Activated T-helper 1 cell treated with anti-CD3 and anti-CD28 coated beads, Interleukin-12 subunit alpha, Interleukin-12 subunit beta, Interleukin-2, Interleukin-4 antibody, amounts not matched to agents 30 ng/mL and 10 ng/mL and 1 ng/mL, durations not matched to agents 14 hours and 24 hours and 36 hours (primary cell): Measurements from ENCODE around the gene MRPS21. TPM values are rescaled to one million over a fixed set of nuclear protein-coding genes. Genes with fewer than 3 reads are reported as not detected.

ENCODE experiments used
- DNase-seq: peaks from one replicate; pipeline ENCODE4 v3.0.0; 2021; ENCODE audit warnings: low spot score
- H3K27ac Mint-ChIP-seq: one replicate; pipeline ENCODE4 v1.8.0; 2021; ENCODE audit warnings: mild to moderate bottlenecking, mixed read lengths
- H3K27me3 Mint-ChIP-seq: one replicate; pipeline ENCODE4 v1.8.0; 2022; ENCODE audit warnings: mild to moderate bottlenecking, moderate library complexity, mixed read lengths; ENCODE audit not compliant: insufficient read depth
- H3K36me3 Mint-ChIP-seq: one replicate; pipeline ENCODE4 v1.8.0; 2021; ENCODE audit warnings: low read depth, mixed read lengths
- H3K4me1 Mint-ChIP-seq: one replicate; pipeline ENCODE4 v1.8.0; 2021; ENCODE audit warnings: low read depth, mixed read lengths
- H3K4me3 Mint-ChIP-seq: one replicate; pipeline ENCODE4 v1.8.0; 2021; ENCODE audit warnings: mild to moderate bottlenecking, moderate library complexity, mixed read lengths
- H3K9me3 Mint-ChIP-seq: one replicate; pipeline ENCODE4 v1.8.0; 2021; ENCODE audit warnings: mixed read lengths
- intact Hi-C: fragments of 100-400 bp; cut with micrococcal nuclease; formaldehyde crosslinking; loops from one replicate; pipeline ENCODE4 v1.15.1; 2024
- total RNA-seq: library from RNA; stranded (reverse); gene quantifications from 2 replicates; pipeline ENCODE4 v1.2.3, GENCODE V29; 2022

Gene MRPS21
- total RNA-seq, 1 donor from 2014 or later: 85.2 TPM

- Mint-ChIP-seq H3K27me3 (peaks cover 3% of the 10 kb centered on the region), H3K36me3 (peaks cover 31% of the 10 kb centered on the region), H3K9me3 (no peaks in the 10 kb centered on the region), H3K4me1 (peaks cover 30% of the 10 kb centered on the region), H3K27ac (peak overlapping the region; percentile 85), H3K4me3 (peak overlapping the region; percentile 93)
- intact Hi-C loops: loop anchor here (2.0 kb wide), 3 partner anchors 55 to 741 kb away; partner anchors contain the start of genes PRUNE1 and SF3B4
- DNase-seq: no peak
These were observed 25.8 kb upstream of the MRPS21 start for GRCh38 chr1:150267896-150268295.

- Mint-ChIP-seq H3K27ac (peak overlapping the region; percentile 85), H3K36me3 (peaks cover 31% of the 10 kb centered on the region), H3K27me3 (peaks cover 3% of the 10 kb centered on the region), H3K4me1 (peaks cover 30% of the 10 kb centered on the region), H3K4me3 (peak overlapping the region; percentile 93), H3K9me3 (no peaks in the 10 kb centered on the region)
- intact Hi-C loops: loop anchor here (2.0 kb wide), 3 partner anchors 56 to 740 kb away; partner anchors contain the start of genes PRUNE1 and SF3B4
- DNase-seq: peak; percentile 40
These were observed 25.3 kb upstream of the MRPS21 start for GRCh38 chr1:150268340-150268704.

DNA sequence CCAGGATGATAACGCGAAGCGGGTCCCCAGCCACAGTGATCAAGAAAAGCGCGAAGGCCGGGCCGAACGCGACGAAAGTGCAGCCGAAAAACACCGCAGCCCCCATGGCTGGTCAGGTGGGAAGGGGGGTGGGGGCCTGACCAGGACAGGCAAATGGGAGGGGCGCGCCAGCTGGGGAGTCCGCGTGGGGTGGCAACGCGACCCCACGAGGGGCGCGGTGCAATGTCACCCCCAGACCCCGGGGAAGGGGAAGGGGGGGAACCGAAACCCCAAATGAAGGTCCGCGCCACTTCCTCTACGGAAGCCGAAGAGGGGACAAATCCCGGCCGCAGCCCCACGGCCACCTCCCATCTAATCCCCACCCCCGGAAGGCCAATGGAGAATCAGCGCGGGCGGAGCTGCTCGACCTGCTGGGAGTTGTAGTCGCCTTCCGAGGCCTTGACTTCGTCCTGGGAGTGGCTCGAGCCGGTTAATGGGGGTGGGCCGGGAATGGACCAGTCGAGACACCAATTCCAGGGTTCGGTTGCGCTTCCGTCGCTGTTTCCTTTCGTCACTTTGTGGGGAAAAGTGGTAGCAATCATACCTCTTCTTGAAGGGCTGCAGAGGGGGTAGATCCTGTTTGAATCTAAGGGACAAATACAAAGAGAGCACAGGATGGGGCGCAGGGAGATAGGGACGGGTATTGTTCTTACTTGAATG is 24.8 kb upstream of the MRPS21 start, which contains the start of gene APH1A:
Gene APH1A (minus strand): TSS at position 312 of the 699 bp plus-strand sequence. CDS start 206 bp downstream, at position 106.
- H3K27ac Mint-ChIP-seq: peak within 1 kb of the TSS; percentile 85
- intact Hi-C loops: loop anchor here (1.0 to 2.0 kb wide), 9 partner anchors 13 to 740 kb away; partner anchors contain the start of genes ANP32E, CIART, MRPS21 and PRPF3

DNA sequence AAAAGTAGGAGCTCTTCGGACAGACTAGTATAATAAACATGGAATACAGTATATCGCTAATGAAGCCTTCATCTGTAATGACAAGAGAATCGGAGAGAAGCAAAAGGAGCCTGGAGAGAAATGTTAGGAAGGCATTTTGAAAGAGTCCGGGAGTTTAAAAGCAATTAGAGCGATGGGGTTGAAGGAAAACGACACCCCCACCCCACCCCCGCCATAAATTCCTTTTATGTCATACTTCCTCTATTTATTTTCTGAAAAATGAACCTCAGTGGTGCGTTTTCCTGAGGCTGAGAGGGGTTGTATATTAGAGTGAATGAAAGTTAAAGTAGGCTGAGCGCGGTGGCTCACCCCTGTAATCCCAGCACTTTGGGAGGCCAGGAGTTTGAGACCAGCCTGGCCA is 24.2 kb upstream of the MRPS21 start:
- intact Hi-C loops: loop anchor here (1.0 to 2.0 kb wide), 9 partner anchors 13 to 739 kb away; partner anchors contain the start of genes ANP32E, CIART, MRPS21 and PRPF3
- Mint-ChIP-seq H3K9me3 (no peaks in the 10 kb centered on the region), H3K27me3 (peaks cover 3% of the 10 kb centered on the region), H3K36me3 (peaks cover 31% of the 10 kb centered on the region), H3K27ac (peak overlapping the region; percentile 85), H3K4me1 (peaks cover 30% of the 10 kb centered on the region), H3K4me3 (peak overlapping the region; percentile 93)
- DNase-seq: no peak

More for the DNA sequence above, 24.8 kb upstream of the MRPS21 start, which contains the start of gene APH1A:
- peaks cover 31% of the 10 kb centered on the region for H3K36me3 Mint-ChIP-seq
- peaks cover 30% of the 10 kb centered on the region for H3K4me1 Mint-ChIP-seq
- peak within 1 kb of the TSS; percentile 93 for H3K4me3 Mint-ChIP-seq
- H3K9me3 Mint-ChIP-seq: no peaks in the 10 kb centered on the region
- peaks cover 3% of the 10 kb centered on the region for H3K27me3 Mint-ChIP-seq
- peak; percentile 94 for DNase-seq

DNA sequence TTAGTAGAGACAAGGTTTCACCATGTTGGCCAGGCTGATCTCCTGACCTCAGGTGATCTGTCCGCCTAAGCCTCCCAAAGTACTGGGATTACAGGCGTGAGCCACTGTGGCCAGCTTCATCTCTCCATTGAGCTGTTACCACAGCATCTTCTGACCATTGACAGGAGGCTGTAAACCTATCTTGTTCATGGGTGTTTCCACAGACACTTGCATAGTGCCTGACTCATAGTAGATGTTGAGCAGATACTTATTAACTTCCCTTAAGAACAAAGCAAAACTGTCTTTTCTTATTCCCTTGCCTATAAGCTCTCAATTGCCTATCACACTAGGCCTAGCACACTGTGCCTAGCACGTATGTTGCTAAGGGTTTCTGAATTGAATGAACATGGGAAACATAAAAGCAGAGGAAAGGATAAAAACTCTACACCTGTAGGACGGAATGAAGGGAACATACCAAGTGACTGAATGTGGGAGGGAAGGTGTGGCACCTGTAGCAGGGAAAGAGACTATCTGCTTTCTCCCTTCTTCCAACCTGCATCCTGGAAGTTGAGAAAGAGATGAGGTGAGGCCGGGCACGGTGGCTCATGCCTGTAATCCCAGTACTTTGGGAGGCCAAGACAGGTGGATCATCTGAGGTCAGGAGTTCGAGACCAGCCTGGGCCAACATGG is 22.2 kb upstream of the MRPS21 start:
- Mint-ChIP-seq H3K4me1 (peaks cover 30% of the 10 kb centered on the region), H3K36me3 (peaks cover 20% of the 10 kb centered on the region), H3K4me3 (peak overlapping the region; percentile 32), H3K9me3 (no peaks in the 10 kb centered on the region), H3K27me3 (peaks cover 3% of the 10 kb centered on the region), H3K27ac (no peak overlapping the region)
- no peak for DNase-seq
- intact Hi-C loops: no loop called here

DNA sequence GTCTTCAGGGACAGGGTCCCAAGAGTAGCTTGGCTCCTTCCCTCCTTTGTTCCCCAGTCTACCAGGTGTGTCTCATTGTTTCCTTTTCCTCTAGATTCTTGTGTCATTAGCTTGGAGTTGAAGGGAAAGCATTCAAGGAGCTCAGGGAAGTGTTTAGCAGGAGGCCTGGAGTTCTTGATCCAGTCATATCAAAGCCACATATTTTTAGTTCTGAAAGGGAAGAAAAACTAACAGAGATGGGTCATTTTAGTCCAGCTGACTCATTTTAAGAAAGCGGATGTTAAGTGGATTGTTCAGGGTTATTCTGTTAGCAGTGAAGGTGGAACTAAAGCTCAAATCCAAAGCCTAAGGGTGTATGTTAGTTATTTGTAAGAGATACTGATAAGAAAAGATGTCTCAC is 20.4 kb upstream of the MRPS21 start:
- intact Hi-C loops: no loop called here
- Mint-ChIP-seq H3K9me3 (no peaks in the 10 kb centered on the region), H3K27me3 (peaks cover 3% of the 10 kb centered on the region), H3K27ac (no peak overlapping the region), H3K36me3 (peaks cover 6% of the 10 kb centered on the region), H3K4me1 (peaks cover 15% of the 10 kb centered on the region), H3K4me3 (no peak overlapping the region)
- DNase-seq: no peak

DNA sequence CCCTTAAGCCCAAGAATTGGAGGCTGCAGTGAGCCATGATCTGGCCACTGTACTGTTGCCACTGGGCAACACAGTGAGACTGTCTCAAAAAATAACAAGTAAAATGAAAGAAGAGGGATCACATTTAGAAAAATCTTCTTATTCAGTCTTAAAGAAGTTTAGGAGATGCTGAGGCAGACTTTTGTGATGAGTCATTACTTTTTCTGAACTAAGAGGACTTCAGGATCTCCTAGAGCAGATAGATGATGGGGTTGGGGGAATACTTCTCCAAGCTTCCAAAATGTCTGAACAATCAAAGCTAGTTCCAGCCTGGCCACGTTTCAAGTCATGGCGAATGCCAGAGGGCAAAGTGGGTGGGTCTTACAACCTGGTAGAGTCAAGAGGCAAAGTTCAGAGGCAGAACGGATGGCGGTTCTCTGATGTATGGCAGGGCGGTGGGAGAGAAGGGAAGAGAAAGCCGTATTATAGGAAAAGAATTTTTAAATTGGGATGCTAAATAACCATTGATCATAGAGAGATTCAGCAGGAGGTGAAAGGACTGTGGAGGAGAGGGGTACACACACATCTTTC is 13.4 kb upstream of the MRPS21 start:
- Mint-ChIP-seq H3K27ac (no peak overlapping the region), H3K9me3 (no peaks in the 10 kb centered on the region), H3K4me3 (peak overlapping the region; percentile 66), H3K27me3 (peaks cover 4% of the 10 kb centered on the region), H3K36me3 (peaks cover 2% of the 10 kb centered on the region), H3K4me1 (peaks cover 38% of the 10 kb centered on the region)
- intact Hi-C loops: loop anchor here (5.0 kb wide), 1 partner anchor 42 kb away; the partner anchor contains the start of gene PRPF3
- DNase-seq: no peak

DNA sequence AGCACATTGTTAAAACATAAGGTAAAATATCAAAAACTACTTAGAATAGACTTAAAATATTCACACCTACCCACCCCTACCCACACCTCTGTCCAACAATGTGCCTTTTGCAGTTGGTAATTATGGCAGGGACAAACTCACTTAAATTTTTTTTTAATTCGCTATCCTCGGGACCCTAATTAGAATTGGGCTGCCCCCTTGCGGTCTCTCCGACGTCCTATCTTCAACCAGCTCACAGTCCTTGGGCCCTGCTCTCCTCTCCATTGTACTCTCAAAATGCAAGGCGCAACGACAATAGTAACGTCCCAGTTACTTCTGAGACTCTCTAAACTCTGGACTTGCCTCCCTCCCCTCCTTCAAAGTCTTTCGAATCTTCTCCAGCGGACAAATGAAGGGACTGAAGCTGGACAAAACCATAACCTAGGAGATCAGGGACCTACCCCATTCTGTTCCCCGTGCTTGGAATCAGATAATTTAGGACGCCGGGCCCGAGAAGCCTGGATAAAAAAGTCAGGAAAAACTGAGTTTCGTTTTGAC is 12.4 kb upstream of the MRPS21 start:
- Mint-ChIP-seq H3K4me3 (peak overlapping the region; percentile 87), H3K9me3 (no peaks in the 10 kb centered on the region), H3K27me3 (peaks cover 4% of the 10 kb centered on the region), H3K4me1 (peaks cover 38% of the 10 kb centered on the region), H3K27ac (peak overlapping the region; percentile 80), H3K36me3 (peaks cover 2% of the 10 kb centered on the region)
- DNase-seq: peak; percentile 29
- intact Hi-C loops: loop anchor here (1.0 to 5.0 kb wide), 2 partner anchors 26 to 41 kb away; partner anchors contain the start of gene PRPF3

GRCh38 chr1:150281758-150282557 is 11.7 kb upstream of the MRPS21 start, which contains the start of gene CIART:
TSS of gene CIART (plus strand) at chr1:150282554. CDS start at chr1:150283268, 714 bp downstream.
- no peaks in the 10 kb centered on the region for H3K9me3 Mint-ChIP-seq
- peak within 1 kb of the TSS; percentile 80 for H3K27ac Mint-ChIP-seq
- peaks cover 38% of the 10 kb centered on the region for H3K4me1 Mint-ChIP-seq
- H3K36me3 Mint-ChIP-seq: peaks cover 2% of the 10 kb centered on the region
- peaks cover 4% of the 10 kb centered on the region for H3K27me3 Mint-ChIP-seq
- peak; percentile 69 for DNase-seq
- intact Hi-C loops: loop anchor here (1.0 to 5.0 kb wide), 5 partner anchors 11 to 46 kb away; partner anchors contain the start of genes ANP32E, APH1A, MRPS21 and PRPF3
- peak within 1 kb of the TSS; percentile 87 for H3K4me3 Mint-ChIP-seq

DNA sequence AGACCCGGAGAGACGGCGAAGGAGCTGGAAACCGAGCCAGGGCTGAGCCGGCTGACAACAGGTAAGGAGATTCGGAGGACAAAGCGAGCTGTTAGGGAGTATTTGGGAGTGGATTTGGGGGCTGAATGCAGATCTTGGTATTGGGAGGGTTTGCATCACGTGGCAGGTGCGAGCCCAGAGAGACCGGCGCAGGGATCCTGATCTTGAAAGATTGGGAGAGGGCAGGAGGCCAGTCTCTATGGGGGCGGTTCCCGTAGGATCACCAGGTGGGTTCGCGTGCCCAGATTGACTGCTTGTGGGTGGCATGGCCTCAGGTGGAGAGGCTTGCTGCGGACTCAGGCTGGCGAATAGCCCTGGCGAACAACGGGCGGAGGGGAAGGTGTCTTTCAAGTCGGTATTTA is 11.1 kb upstream of the MRPS21 start:
- H3K4me1 Mint-ChIP-seq: peaks cover 38% of the 10 kb centered on the region
- peak overlapping the region; percentile 87 for H3K4me3 Mint-ChIP-seq
- peaks cover 4% of the 10 kb centered on the region for H3K27me3 Mint-ChIP-seq
- no peak for DNase-seq
- no peaks in the 10 kb centered on the region for H3K9me3 Mint-ChIP-seq
- intact Hi-C loops: loop anchor here (1.0 to 5.0 kb wide), 4 partner anchors 11 to 46 kb away; partner anchors contain the start of genes ANP32E, APH1A, MRPS21 and PRPF3
- peaks cover 2% of the 10 kb centered on the region for H3K36me3 Mint-ChIP-seq
- no peak overlapping the region for H3K27ac Mint-ChIP-seq

DNA sequence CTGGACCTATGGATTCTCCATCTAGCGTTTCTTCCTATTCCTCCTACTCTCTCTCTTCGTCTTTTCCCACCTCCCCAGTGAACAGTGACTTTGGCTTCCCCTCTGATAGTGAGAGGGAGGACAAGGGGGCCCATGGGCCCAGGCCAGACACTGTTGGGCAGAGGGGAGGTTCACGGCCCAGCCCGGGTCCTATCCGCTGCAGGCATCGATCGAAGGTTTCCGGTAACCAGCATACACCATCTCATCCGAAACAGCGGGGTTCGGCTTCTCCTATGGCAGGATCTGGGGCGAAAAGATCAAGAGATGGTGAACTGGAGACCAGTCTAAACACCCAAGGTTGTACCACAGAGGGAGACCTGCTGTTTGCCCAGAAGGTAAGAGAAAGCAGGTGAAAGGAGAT is 10.4 kb upstream of the MRPS21 start:
- DNase-seq: no peak
- Mint-ChIP-seq H3K36me3 (peaks cover 2% of the 10 kb centered on the region), H3K4me3 (peak overlapping the region; percentile 63), H3K4me1 (peaks cover 37% of the 10 kb centered on the region), H3K27ac (peak overlapping the region; percentile 36), H3K9me3 (no peaks in the 10 kb centered on the region), H3K27me3 (peaks cover 4% of the 10 kb centered on the region)
- intact Hi-C loops: loop anchor here (5.0 kb wide), 1 partner anchor 39 kb away; the partner anchor contains the start of gene PRPF3
